SIG-M5 treated with dmso at 0.1 percent for 504 hours (cell line): Measurements from ENCODE around the gene LRRK1.

ENCODE experiments used
- DNase-seq: peaks from one replicate; lab custom pipeline; 2025; ENCODE audit not compliant: unreplicated experiment; lab: John Stamatoyannopoulos, UW

Gene LRRK1

GRCh38 chr15:101020451-101020850 lies 101.3 kb downstream of the LRRK1 start:
- no peak for DNase-seq

DNA sequence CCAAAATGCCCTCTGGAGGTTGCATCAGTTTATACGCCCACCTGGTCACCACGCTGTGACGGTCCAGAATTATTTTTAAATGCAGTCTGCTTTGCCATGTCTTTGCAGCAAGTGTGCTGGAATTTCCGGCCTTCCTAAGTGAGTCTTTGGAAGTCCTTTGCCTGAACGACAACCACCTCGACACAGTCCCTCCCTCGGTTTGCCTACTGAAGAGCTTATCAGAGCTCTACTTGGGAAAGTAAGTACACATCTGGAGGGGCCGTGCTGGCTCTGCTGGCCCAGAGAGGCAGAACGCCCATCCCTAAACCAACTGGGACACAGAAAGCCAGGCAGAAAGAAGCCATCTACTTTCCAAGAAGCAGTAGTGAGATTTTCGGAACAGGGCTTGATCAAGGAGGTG lies 101.8 kb downstream of the LRRK1 start:
- DNase-seq, result no peak

- no peak for DNase-seq
Observed at GRCh38 chr15:101022306-101022705, 103.1 kb downstream of the LRRK1 start.

- no peak for DNase-seq
Observed at GRCh38 chr15:101022876-101023275, 103.7 kb downstream of the LRRK1 start.

GRCh38 chr15:101023501-101024072 lies 104.4 kb downstream of the LRRK1 start:
- no peak for DNase-seq

DNA sequence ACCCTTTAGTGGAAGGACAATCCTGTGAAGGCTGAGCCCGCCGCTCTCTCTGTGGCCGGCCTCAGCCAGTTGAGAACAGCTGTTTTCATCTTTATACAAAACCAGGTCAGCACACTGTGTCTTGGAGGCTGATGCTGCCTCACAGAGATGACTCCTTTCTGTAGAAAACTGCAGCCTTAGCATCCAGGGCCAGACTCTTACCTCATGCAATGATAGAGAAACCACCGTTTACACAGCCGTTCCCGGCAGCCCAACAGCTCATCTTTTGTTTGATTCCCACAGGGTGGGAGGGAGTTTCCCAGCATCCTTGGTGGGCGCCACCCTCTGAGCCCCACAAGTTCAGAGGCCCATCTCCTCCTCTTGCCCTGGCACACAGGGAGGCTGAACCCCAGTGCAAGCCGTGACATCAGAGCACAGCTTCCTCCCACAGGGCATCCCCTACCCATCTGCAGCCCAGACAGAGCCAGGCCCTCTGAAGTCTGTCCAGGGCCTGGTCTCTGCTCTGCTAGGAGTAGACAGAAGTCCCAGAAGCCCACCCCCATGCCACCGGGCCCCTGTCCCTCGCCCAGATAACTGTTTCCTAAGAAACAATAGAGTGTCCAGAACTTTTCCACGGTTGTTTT lies 105.0 kb downstream of the LRRK1 start:
- DNase-seq, result no peak

DNA sequence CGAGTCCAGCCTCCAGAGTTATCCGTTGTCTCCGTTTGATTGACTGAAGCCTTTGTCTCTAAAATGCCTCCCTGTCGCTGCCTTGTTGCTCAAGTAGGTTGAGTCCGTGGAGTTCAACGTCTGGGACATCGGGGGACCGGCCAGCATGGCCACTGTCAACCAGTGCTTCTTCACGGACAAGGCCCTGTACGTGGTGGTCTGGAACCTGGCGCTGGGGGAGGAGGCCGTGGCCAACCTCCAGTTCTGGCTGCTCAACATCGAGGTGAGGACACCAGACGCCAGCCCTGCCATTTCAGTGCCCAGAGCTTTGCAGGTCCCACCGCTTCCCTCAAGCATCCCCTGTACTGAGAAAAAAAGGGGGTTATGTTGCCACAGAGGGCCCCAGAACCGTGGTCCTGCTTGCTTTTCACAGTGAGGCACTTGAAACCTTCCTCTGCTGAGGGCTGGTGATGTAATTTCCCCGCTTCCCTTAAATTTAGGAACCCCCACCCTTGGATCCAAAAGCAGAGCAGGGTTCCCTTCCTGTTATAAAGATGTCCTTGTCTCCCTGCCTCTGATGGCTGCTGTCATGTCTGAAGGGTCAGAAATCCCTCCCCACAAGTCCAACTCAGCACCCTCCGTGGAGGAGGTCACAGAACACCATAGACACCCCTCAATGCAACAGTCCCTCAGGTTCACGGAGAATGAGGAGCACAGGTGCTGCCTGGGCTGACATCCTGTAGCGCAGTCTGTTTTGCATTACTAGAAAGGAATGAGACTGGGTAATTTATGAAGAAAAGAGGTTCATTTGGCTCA lies 105.7 kb downstream of the LRRK1 start:
- no peak for DNase-seq

GRCh38 chr15:101025501-101025885 lies 106.3 kb downstream of the LRRK1 start:
- no peak for DNase-seq

DNA sequence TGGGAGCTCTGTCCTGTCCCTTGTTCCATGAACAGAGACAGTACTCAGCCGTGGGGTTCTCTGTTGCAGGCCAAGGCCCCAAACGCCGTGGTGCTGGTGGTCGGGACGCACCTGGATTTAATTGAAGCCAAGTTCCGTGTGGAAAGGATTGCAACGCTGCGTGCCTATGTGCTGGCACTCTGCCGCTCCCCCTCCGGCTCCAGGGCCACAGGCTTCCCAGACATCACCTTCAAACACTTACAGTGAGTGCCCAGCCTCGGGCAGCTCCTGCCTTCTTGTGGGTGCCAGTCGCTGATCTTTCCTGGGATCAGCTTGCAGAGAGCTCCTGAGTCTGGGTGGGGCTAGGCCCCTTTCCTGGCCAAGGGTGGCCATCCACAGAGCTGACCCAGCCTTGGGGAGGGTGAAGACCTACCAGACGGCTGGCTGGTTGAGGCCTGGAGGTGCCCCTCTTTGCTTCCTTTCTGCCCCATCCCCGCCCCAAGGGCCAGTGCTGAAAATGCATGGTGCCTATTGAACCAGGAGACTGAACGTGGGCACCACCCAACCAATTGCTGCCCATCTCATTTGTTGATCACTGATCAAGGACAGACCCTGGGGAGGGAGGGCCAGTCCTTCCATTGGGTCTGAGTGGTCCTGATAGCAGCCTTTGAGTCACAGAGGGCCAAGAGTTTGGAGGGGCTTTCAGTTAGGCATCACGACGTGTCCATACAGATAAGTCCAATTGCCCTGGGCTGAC lies 106.9 kb downstream of the LRRK1 start:
- DNase-seq, result no peak

GRCh38 chr15:101026656-101027272 lies 107.6 kb downstream of the LRRK1 start:
- DNase-seq, result no peak

GRCh38 chr15:101027273-101027901 lies 108.2 kb downstream of the LRRK1 start:
- no peak for DNase-seq

DNA sequence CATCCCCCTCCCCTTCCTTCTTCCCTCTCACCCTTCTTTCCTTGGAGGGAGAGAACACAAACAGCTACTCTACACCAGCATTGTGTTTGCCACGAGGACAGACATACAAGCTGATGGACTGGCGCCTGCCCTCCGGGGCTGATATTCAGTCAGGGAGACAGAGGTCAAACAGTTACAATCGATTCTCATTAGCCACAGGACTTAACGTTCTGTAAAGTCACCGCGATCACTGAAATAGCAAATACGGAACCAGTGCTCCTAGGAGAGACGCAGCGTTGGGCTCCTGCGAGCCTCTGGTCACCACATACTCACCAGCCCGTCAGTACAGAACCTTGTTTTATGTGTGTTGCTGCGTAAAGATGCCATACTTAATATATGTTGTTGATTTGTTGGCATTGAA lies 108.8 kb downstream of the LRRK1 start:
- DNase-seq, result no peak

GRCh38 chr15:101028321-101028720 lies 109.2 kb downstream of the LRRK1 start:
- no peak for DNase-seq

DNA sequence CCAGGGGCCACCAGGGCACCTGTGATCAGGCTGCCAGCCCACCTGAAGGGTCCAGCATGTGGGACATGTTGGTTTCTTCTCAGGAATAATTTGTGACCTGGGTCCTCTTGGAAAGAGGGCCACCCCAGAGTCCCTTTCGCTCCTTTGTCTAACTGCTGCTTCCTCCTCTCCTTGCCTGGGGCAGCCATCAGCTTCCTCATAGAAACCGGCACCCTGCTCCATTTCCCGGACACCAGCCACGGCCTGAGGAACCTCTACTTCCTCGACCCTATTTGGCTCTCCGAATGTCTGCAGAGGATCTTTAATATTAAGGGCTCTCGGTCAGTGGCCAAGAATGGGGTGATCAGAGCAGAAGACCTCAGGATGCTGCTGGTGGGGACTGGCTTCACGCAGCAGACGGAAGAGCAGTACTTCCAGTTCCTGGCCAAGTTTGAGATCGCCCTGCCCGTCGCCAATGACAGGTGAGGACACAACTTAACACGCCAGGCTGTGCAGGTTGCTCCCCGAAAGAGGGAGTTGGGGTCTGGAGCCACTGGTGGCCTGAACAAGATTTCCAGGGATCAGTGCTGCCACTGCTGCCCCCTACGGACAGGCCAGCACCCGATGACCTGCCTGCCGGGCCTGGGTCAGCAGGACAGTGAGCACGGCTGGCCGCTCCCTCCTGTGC lies 109.7 kb downstream of the LRRK1 start:
- DNase-seq, result no peak

DNA sequence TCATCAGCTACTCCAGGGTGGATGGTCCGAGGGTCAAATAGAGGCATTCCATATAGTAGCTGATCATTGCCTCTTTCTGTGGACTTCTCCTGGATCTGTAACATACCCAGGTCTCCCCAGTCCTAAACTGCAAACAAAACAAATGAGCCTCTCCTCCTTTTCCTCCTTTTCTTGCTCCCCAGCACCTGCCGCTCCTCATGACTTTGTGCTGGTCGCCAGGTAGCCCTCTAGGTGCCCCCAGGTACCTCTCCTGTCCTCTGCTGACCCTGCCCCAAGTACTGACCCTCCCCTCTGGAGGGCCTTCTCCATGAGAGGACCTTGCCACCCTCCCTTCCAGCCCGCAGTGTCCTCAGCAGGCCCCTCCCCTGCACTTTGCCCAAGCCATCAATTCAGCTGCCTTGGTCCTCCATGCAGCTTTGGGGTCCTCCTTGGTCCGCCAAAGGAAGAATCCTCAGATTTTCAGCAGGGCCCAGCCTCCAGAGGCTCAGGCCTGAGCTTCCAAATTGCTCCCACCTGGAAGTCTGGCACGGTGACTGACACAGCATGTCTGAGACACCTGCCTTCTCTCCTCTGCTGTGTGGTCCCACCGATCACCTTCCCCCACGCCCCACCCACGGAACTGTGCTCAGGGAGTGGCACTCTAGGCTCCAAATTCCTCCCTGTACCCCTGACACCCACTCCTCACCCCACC lies 111.0 kb downstream of the LRRK1 start:
- no peak for DNase-seq

- DNase-seq, result no peak
Observed at GRCh38 chr15:101031213-101031612, 112.1 kb downstream of the LRRK1 start.

GRCh38 chr15:101033801-101034200 lies 114.6 kb downstream of the LRRK1 start:
- no peak for DNase-seq

DNA sequence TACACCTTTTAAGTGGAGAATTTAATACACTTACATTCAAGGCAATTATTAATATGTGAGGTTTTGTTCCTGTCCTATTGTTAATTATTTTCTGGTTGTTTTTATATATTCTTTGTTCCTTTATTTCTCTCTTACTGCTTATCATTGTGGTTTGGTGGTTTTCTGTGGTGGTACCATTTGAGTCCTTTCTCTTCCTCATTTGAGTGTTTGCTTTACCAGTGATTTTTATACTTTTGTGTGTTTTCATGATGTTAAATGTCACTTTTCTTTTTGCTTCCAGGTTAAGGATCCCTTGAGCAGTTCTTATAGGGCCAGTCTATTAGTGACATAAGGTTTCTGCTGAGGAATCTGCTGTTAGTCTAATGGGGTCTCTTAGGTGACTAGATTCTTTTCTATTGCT lies 116.5 kb downstream of the LRRK1 start:
- DNase-seq, result peak; percentile 56

DNA sequence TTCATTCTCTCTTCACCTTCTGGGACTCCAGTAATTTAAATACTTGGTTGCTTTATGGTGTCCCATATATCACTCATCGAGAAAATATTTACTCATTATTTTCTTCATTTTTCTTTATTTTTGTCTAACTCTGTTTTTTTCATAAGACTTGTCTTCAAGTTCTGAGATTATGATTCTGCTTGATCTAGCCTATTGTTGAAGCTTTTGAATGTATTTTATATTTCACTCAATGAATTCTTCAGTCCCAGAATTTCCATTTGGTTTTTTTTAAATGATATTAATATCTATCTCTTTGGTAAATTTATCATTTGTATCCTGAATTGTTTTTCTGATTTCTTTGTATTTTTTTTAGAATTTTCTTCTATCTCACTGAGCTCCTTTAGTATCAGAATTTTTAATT lies 117.0 kb downstream of the LRRK1 start:
- DNase-seq, result no peak
